GM12864 (cell line): ENCODE results near the gene DOCK8.
"Not testable (repeated sequence)": the region's sequence is repeated elsewhere in the genome, so short reads cannot be mapped to it uniquely, and the experiment has no call there.

Source experiments
- DNase-seq: peaks from one replicate; pipeline ENCODE4 v3.0.0-alpha.2; 2011; ENCODE audit warnings: low read depth
- H3K4me3 ChIP-seq: 2 replicates; pipeline ENCODE4 v1.5.1; 2011; ENCODE audit warnings: mild to moderate bottlenecking, low read depth, low read length, control low read depth
- TF ChIP-seq, protein P1 (sequence below): IDR thresholded peaks from 2 replicates; pipeline ENCODE4 v1.5.1; 2011; ENCODE audit warnings: low read depth, mild to moderate bottlenecking, moderate library complexity, low read length, control low read depth, inconsistent platforms; ENCODE audit errors: missing control alignments

DOCK8 gene

DNA sequence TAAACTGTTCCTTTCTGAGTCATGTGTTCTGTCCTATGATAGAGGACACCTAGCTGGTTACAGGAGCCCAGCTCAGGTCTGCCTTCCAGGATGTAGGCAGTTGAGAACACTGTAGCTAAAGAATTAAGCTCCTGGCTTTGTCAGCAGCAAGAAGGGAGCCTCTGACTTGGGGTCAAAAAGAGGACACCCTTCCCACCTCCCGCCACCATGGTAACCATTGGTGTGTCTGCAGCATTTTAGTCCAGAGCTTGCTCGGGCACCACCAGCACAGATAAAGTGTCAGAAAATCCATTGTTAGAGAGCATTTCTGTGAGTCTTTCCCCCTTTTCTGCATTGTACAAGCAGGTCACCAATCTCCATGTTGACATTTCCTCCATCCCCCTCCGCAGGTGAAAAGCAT lies 181.7 kb downstream of the DOCK8 start:
- H3K4me3 ChIP-seq: no peak overlapping the region
- no peak for DNase-seq
- TF ChIP-seq, protein P1, sequence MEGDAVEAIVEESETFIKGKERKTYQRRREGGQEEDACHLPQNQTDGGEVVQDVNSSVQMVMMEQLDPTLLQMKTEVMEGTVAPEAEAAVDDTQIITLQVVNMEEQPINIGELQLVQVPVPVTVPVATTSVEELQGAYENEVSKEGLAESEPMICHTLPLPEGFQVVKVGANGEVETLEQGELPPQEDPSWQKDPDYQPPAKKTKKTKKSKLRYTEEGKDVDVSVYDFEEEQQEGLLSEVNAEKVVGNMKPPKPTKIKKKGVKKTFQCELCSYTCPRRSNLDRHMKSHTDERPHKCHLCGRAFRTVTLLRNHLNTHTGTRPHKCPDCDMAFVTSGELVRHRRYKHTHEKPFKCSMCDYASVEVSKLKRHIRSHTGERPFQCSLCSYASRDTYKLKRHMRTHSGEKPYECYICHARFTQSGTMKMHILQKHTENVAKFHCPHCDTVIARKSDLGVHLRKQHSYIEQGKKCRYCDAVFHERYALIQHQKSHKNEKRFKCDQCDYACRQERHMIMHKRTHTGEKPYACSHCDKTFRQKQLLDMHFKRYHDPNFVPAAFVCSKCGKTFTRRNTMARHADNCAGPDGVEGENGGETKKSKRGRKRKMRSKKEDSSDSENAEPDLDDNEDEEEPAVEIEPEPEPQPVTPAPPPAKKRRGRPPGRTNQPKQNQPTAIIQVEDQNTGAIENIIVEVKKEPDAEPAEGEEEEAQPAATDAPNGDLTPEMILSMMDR: no peak

DNA sequence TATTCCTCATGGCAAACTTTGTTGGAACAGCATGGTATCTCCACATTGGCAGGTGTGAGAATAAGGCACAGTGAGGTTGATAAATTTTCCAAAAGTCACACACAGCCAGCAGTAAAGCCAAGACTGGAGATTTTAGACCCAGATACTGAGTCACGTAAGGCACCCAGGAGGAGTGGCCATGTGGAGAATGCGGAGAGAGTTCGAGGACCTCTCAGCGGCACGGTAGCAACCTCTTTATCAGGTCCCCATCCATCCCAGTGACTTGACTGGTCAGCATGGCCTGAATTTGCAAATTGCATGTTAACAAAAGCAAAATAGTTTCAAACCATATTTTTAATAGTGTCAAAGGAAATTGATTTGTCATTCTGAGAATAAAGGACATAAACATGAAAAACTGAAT lies 183.4 kb downstream of the DOCK8 start:
- DNase-seq: no peak
- H3K4me3 ChIP-seq: no peak overlapping the region
- TF ChIP-seq, protein P1: no peak

DNA sequence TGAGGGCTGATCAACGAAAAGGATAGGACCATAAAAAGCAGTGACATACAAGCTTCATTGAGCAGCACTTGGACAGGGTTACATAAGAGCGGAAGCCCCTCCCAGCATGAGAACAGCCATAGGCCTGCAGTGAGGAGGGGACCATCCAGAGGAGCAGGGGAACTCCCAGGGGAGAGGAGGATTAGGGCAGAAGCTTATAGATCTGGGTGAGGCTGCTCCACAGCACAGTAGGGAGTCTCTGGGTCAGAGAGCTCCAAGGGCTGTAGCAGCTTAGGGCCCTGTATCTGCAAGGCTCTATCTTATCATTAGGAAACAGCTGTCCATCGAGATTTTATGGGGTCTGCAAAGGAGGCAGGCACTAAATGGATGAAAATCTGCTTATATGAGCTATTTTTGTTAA lies 186.6 kb downstream of the DOCK8 start:
- DNase-seq: no peak
- TF ChIP-seq, protein P1: no peak
- H3K4me3 ChIP-seq: no peak overlapping the region

DNA sequence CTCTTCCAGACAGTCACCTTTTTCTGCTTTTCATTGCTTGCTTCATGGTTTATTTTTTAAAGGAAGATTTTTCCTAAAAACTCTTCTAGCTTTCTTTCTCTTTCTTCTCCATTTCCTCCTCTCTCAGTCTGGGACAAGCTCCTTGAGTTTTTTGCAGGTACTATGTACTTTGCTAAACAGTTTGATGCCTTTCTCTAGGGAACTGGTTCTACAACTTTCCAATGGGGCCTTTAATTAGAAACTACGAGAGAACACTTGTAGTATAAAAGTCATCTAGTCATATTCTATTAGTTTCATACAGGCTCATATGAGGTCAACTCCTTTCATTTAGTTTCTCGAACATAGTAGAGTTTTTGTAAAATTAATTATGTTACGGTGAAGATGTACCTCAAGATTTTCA lies 189.6 kb downstream of the DOCK8 start:
- DNase-seq: no peak
- TF ChIP-seq, protein P1: no peak
- no peak overlapping the region for H3K4me3 ChIP-seq

DNA sequence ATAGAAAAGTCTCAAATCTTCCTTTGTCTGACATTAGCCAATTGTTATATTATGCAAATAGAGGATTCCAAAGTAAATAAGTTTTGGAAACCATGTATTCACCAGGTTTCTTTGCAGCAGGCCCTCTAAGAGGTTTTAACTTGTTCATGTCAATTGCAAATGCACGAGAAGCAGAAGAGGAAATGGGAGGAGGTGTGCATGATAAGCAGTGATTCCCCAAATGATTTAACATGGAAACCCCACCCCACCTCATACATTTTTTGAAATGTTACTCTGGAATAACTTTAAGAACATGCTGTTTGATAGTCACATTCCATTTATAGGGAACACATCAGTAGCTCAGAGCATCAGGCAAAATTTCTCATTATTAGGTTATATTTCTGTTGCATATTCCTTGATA lies 190.7 kb downstream of the DOCK8 start:
- DNase-seq: no peak
- TF ChIP-seq, protein P1: no peak
- H3K4me3 ChIP-seq: no peak overlapping the region

DNA sequence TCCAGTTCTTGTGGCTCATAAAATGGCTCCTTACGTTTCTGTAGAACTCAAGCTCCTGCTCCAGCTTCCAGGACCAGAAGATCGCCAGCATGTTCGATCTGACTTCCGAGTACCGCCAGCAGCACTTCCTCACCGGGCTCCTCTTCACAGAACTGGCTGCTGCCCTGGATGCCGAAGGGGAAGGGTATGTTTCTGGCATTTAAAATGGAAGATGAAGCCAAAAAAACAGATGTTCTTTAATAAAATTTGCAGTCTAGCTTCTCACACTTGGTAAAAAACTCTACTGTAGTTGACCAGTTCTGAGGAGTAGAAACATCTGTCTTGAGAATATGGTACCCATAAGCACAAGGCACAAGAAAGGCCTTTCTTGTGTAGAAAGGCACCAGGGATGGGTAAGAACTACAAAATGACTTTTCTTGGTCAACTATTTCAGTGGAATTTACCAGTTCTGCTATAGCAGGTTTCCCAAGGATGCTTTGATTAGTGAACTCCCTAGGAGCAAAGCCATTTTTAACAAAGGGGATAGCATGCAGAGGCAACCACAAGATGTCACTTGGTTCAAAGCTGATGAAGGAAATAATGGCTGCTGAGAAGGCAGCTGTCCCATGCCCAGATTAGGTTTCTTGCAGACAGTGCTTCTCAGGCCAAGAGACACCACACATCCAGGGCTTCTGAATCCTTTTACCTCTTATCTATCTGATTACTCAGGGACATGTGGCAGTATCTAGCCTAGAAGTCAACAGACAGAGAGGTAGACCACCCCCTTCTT lies 192.4 kb downstream of the DOCK8 start:
- TF ChIP-seq, protein P1: no peak
- H3K4me3 ChIP-seq: no peak overlapping the region
- DNase-seq: no peak

DNA sequence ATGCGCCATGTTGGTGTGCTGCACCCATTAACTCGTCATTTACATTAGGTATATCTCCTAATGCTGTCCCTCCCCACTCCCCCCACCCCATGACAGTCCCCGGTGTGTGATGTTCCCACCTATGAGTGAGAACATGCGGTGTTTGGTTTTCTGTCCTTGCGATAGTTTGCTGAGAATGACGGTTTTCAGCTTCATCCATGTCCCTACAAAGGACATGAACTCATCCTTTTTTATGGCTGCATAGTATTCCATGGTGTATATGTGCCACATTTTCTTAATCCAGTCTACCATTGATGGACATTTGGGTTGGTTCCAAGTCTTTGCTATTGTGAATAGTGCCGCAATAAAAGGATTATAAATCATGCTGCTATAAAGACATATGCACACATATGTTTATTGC lies 195.0 kb downstream of the DOCK8 start:
- DNase-seq, H3K4me3 ChIP-seq: not testable (repeated sequence)
